HCT116 (cell line): ENCODE data around the gene KCTD1. TPM values are rescaled to one million over a fixed set of nuclear protein-coding genes. Genes with fewer than 3 reads are reported as not detected.

Source experiments
- ATAC-seq: fragments of 200-7000 bp; cut with Tn5 transposase; 2 replicates; pipeline ENCODE4 v1.9.1; 2020; ENCODE audit warnings: mild to moderate bottlenecking, moderate library complexity
- BruUV-seq: library from RNA; stranded (reverse); fragments of 400-500 nt; replicated peaks from 2 replicates; lab custom pipeline; 2021; lab: Mats Ljungman, UMichigan
- CTCF ChIA-PET: fragments of 300-600 bp; sonication (Branson Sonifier 250); formaldehyde crosslinking; loops from one replicate; lab custom pipeline; 2021; ENCODE audit warnings: antibody characterized with exemption; lab: Charles Lee
- POLR2A ChIA-PET: fragments of 300-600, 350-600 bp; sonication (Branson Sonifier 250); formaldehyde crosslinking; loops from one replicate; lab custom pipeline; 2021; ENCODE audit warnings: antibody characterized with exemption; lab: Charles Lee
- RAD21 ChIA-PET, 2 experiments: fragments of 300-600 bp; sonication (Branson Sonifier 250); formaldehyde crosslinking; loops; one replicate each; lab custom pipeline; 2023; ENCODE audit warnings: low total read pairs in 2 of 2; ENCODE audit not compliant: uncharacterized antibody in 2 of 2, unreplicated experiment in 2 of 2, low non-redundant PET in 1 of 2; lab: Charles Lee
- DNase-seq: peaks from one replicate; pipeline ENCODE4 v3.0.0-alpha.2; 2010; ENCODE audit warnings: low read depth, low spot score
- H2AFZ ChIP-seq: fragments of 200-600 bp; shearing (Covaris generic), sonication (generic); 2 replicates; pipeline ENCODE4 v1.6.1; 2017; ENCODE audit warnings: low read depth, mixed run types, mixed read lengths, antibody characterized with exemption, low read length; ENCODE audit not compliant: poor library complexity, severe bottlenecking
- H3K27ac ChIP-seq: 2 replicates; pipeline ENCODE4 v1.5.1; 2012; ENCODE audit warnings: low read depth, low read length
- H3K27me3 ChIP-seq: fragments of 200-600 bp; sonication (generic); 2 replicates; pipeline ENCODE4 v1.6.1; 2016; ENCODE audit warnings: mixed run types, low read length, mixed read lengths; ENCODE audit not compliant: insufficient read depth
- H3K36me3 ChIP-seq, 2 experiments: fragments of 200-500 bp in 1 of 2; fragments of 200-600 bp in 1 of 2; sonication (Bioruptor generic) in 1 of 2; sonication (generic) in 1 of 2; 2 replicates each; pipeline versions ENCODE4 v1.5.1 to v1.6.1; 2014 to 2016; ENCODE audit warnings: low read length in 2 of 2, inconsistent platforms in 1 of 2, mixed read lengths in 1 of 2, mixed run types in 1 of 2; ENCODE audit not compliant: insufficient read depth in 2 of 2, control insufficient read depth in 1 of 2
- H3K4me1 ChIP-seq, 2 experiments: fragments of 200-600 bp in 1 of 2; sonication (generic) in 1 of 2; 2 replicates each; pipeline versions ENCODE4 v1.5.1 to v1.6.1; 2012 to 2017; ENCODE audit warnings: low read length in 2 of 2, inconsistent platforms in 1 of 2, mild to moderate bottlenecking in 1 of 2, mixed read lengths in 1 of 2, mixed run types in 1 of 2, moderate library complexity in 1 of 2; ENCODE audit not compliant: insufficient read depth in 2 of 2, control insufficient read depth in 1 of 2
- H3K4me2 ChIP-seq: fragments of 200-600 bp; sonication (generic); 2 replicates; pipeline ENCODE4 v1.6.1; 2017; ENCODE audit warnings: mixed run types, low read length, mixed read lengths
- H3K4me3 ChIP-seq, 2 experiments: fragments of 200-600 bp in 1 of 2; sonication (generic) in 1 of 2; replicated peaks in 1 of 2; 2 replicates each; pipeline ENCODE4 v1.5.1; 2011 to 2016; ENCODE audit warnings: low read length in 2 of 2, control low read depth in 1 of 2, low read depth in 1 of 2, mild to moderate bottlenecking in 1 of 2, mixed read lengths in 1 of 2, mixed run types in 1 of 2
- H3K79me2 ChIP-seq: fragments of 200-600 bp; sonication (generic); 2 replicates; pipeline ENCODE4 v1.6.1; 2017; ENCODE audit warnings: mild to moderate bottlenecking, mixed run types, low read length, moderate library complexity, mixed read lengths; ENCODE audit not compliant: insufficient read depth
- H3K9ac ChIP-seq: fragments of 200-600 bp; sonication (generic); 2 replicates; pipeline ENCODE4 v1.6.1; 2016; ENCODE audit warnings: low read length, mixed read lengths
- H3K9me2 ChIP-seq: fragments of 200-600 bp; sonication (generic), shearing (Covaris generic); 2 replicates; pipeline ENCODE4 v1.6.1; 2017; ENCODE audit warnings: mixed run types, mild to moderate bottlenecking, moderate library complexity; ENCODE audit not compliant: insufficient read depth
- H3K9me3 ChIP-seq, 2 experiments: fragments of 200-500 bp in 1 of 2; fragments of 200-600 bp in 1 of 2; sonication (Bioruptor generic) in 1 of 2; sonication (generic) in 1 of 2; 2 replicates each; pipeline ENCODE4 v1.6.1; 2014 to 2017; ENCODE audit warnings: low read length in 2 of 2, mixed read lengths in 2 of 2, inconsistent platforms in 1 of 2, low read depth in 1 of 2, mild to moderate bottlenecking in 1 of 2, mixed run types in 1 of 2, moderate library complexity in 1 of 2; ENCODE audit not compliant: control insufficient read depth in 1 of 2, insufficient read depth in 1 of 2
- H4K20me1 ChIP-seq: fragments of 200-600 bp; sonication (generic), shearing (Covaris generic); 2 replicates; pipeline ENCODE4 v1.6.1; 2017; ENCODE audit warnings: mixed run types, mild to moderate bottlenecking, moderate library complexity; ENCODE audit not compliant: insufficient read depth
- ELF1 ChIP-seq: IDR thresholded peaks from 2 replicates; pipeline ENCODE4 v1.6.1; 2012; ENCODE audit warnings: low read depth, borderline replicate concordance
- POLR2AphosphoS5 ChIP-seq: IDR thresholded peaks from 2 replicates; pipeline ENCODE4 v1.6.1; 2011; ENCODE audit warnings: mild to moderate bottlenecking, low read depth, low read length, moderate library complexity
- intact Hi-C: fragments of 100-400 bp; cut with micrococcal nuclease; formaldehyde crosslinking; loops from 2 replicates; pipeline ENCODE4 v1.10.0; 2022
- total RNA-seq: library from RNA; stranded (reverse); gene quantifications from one replicate; pipeline ENCODE4 v1.2.1, GENCODE V29; 2021; ENCODE audit not compliant: unreplicated experiment
- TF ChIP-seq, protein P1 (sequence below): IDR thresholded peaks from 2 replicates; pipeline ENCODE4 v1.6.1; 2012; ENCODE audit warnings: low read depth
- TF ChIP-seq, protein P2 (sequence below): IDR thresholded peaks from 2 replicates; pipeline ENCODE4 v1.6.1; 2012

The KCTD1 gene
- total RNA-seq, 1 experiment from 2014 or later = 16.8 TPM

DNA sequence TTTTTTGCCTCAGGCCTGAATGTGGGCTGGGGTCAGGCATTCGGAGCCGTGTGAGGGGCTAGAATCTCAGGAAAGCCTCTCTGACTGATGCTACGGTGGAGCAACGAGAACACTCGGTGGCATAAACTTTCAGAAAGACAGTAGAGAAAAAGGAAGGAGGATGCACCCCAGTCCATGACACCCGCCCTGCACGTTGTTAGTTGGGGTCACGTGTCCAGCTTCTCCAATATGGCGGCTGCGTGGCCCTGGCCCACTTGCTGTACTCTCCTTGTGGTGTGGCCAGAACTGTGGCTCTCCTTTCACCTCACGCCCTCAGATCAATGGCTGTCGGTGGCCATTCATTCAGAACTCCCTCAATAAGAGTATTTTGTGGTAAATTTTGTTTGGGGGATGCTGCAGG lies 131.2 kb downstream of the KCTD1 start (continued):
- TF ChIP-seq, protein P1, sequence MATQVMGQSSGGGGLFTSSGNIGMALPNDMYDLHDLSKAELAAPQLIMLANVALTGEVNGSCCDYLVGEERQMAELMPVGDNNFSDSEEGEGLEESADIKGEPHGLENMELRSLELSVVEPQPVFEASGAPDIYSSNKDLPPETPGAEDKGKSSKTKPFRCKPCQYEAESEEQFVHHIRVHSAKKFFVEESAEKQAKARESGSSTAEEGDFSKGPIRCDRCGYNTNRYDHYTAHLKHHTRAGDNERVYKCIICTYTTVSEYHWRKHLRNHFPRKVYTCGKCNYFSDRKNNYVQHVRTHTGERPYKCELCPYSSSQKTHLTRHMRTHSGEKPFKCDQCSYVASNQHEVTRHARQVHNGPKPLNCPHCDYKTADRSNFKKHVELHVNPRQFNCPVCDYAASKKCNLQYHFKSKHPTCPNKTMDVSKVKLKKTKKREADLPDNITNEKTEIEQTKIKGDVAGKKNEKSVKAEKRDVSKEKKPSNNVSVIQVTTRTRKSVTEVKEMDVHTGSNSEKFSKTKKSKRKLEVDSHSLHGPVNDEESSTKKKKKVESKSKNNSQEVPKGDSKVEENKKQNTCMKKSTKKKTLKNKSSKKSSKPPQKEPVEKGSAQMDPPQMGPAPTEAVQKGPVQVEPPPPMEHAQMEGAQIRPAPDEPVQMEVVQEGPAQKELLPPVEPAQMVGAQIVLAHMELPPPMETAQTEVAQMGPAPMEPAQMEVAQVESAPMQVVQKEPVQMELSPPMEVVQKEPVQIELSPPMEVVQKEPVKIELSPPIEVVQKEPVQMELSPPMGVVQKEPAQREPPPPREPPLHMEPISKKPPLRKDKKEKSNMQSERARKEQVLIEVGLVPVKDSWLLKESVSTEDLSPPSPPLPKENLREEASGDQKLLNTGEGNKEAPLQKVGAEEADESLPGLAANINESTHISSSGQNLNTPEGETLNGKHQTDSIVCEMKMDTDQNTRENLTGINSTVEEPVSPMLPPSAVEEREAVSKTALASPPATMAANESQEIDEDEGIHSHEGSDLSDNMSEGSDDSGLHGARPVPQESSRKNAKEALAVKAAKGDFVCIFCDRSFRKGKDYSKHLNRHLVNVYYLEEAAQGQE = no peak
- no peak for TF ChIP-seq POLR2AphosphoS5

DNA sequence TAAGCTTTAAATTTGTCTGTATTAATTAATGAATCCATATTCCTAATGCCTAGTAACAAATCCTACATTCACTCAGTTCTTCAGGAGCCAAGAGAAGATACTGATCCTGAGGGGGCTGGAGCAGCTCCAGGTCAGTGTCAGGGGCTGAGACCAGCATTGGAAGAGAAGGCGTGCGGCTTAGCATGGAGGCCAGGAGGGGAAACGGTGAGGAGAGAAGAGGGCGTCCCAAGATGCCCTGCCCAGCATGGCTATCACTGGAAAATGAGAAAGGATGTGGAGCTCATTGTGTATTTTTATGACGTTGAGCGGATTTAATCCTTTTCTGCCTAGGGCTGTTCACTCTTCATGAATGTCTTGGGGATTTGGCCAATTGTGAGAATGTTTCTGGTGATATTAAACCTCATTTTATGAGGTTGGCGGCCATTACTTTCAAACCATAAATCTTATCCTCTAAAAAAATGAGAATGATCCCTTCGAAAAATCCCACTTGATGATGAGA lies 131.7 kb downstream of the KCTD1 start:
- Histone ChIP-seq H3K9me2 (no peaks in the 10 kb centered on the region; the same call in 1 of the 2 replicates), H4K20me1 (no peaks in the 10 kb centered on the region), H3K9ac (no peak overlapping the region)
- CTCF ChIA-PET = no interaction called here
- no peak for ATAC-seq
- TF ChIP-seq ELF1 = no peak
- TF ChIP-seq, protein P2, sequence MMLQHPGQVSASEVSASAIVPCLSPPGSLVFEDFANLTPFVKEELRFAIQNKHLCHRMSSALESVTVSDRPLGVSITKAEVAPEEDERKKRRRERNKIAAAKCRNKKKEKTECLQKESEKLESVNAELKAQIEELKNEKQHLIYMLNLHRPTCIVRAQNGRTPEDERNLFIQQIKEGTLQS = no peak
- TF ChIP-seq, all 23 proteins: peak for 0
- Histone ChIP-seq H3K27ac (no peak overlapping the region), H3K27me3 (no peaks in the 10 kb centered on the region), H3K4me3 (no peak overlapping the region), H3K4me2 (no peak overlapping the region), H3K4me1 (no peaks in the 10 kb centered on the region), H3K9me3 (no peaks in the 10 kb centered on the region), H3K79me2 (no peaks in the 10 kb centered on the region), H2AFZ (no peak overlapping the region), H3K36me3 (no peaks in the 10 kb centered on the region)
- no peak for DNase-seq
- BruUV-seq = no TSS peak
- POLR2A ChIA-PET = no interaction called here
- intact Hi-C loops = no loop called here
- RAD21 ChIA-PET = no interaction called here
